CD4-positive, alpha-beta T cell treated with Interleukin-2 at 100 ng/mL for 4 hours (primary cell): Measurements from ENCODE around the gene SREBF1.
A peak's percentile ranks its signal among the peaks of the same experiment; 100 is the strongest.

Experiments
- DNase-seq: peaks from one replicate; pipeline ENCODE4 v3.0.0-alpha.2; 2020; ENCODE audit warnings: low spot score

SREBF1 gene

DNA sequence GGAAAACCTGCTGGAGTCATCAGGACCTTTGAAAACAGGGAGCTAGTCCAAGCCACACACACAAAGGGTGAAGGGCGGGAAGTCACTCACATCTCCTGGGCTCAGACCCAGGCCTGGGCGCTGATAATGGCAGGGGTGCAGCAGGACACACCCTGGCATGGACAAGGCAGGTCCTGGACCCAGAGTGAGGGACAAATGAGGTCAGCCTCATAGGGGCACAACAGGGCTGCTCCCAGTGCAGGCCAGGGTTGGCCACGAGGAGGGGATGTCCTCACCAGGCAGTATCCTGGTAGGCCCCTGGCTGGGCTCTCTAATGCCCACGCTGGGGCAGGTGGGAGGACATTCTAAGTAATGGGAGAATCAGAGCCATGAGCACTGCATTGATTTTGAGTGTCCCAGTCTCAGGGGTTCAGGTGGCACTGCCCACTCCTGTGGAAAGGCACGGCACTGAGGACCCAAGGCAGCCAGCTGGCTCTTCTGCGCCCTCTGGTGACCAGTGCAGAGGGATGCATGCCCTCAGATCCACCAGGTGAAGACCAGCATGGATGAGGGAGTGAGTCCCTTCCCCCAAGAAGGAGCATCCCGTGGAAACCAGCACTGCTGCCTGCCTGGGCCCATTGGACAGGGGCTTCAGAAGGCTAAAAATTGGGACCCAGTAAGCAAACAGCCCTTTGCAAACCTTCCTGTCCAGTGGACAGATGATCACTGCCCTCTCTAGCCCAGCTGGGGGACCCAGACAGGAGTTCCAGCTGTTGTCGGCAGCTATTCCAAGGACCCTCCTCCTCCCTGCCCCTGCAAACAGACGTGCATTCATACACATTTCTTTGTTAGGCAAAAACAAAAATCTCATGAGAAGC lies 23.4 kb upstream of the SREBF1 start:
- peak; percentile 76 for DNase-seq

DNA sequence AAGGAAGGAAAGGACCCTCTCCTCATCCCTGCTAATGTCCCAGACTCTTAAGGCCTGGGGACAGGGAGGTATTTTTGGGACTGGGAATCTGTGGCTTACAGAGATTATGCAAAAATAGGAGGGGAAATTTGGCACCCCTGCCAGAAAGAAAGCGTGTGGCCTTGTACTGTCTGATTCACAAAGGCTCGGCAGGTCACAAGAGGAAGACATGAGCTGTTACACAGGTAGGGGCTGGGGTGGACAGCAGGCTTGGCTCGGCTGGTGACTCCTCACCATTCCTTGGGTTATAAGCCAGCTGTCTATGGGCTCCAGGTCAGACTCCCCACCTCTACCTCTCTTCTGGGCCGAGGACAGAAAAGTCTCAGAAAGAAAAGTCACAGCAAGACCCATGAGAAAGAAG lies 20.7 kb upstream of the SREBF1 start:
- no peak for DNase-seq

GRCh38 chr17:17856386-17856785 lies 19.6 kb upstream of the SREBF1 start:
- DNase-seq: no peak

DNA sequence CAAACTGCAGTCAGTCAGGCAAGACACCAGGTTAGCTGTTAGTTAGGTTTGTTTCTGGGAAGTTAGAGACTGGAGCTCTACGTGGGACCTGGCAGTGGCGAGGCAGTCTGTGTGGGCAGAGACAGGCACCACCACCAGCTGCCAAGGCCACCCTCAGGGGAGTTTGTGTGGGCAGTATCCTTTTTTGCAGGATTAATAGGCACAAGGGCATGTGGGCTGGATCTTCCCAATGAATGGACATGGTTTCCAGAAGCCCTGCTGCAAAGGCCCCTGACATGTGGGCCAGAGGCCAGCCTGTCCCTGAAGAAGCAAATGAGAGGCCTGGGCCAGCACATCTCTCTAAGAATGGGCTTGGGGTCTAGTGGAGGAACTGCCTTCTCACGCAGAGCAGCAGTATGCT lies 19.2 kb upstream of the SREBF1 start:
- no peak for DNase-seq

- no peak for DNase-seq
Measured at GRCh38 chr17:17853811-17854447, 17.1 kb upstream of the SREBF1 start.

DNA sequence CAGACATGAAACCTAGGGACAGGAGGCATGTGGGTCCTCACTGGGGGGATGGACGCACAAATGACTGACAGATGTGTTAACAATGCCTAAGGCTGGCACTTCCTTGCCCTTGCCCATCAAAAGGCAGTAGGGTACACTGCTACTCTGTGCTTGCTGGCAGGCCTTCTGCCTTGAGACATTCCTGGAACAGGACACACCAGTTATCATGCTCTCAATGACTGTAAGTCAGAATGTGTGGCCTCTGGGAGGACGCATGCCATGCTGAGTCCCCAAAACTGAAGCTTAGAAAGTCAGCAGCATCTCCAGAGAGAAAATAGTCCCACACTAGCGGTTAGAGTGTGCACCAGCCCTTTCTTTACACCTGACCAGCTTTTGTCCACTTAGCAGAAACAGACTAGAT lies 16.1 kb upstream of the SREBF1 start:
- no peak for DNase-seq

GRCh38 chr17:17851103-17852002 lies 14.6 kb upstream of the SREBF1 start:
- no peak for DNase-seq

GRCh38 chr17:17849845-17850373 lies 13.1 kb upstream of the SREBF1 start:
- DNase-seq: peak; percentile 79

DNA sequence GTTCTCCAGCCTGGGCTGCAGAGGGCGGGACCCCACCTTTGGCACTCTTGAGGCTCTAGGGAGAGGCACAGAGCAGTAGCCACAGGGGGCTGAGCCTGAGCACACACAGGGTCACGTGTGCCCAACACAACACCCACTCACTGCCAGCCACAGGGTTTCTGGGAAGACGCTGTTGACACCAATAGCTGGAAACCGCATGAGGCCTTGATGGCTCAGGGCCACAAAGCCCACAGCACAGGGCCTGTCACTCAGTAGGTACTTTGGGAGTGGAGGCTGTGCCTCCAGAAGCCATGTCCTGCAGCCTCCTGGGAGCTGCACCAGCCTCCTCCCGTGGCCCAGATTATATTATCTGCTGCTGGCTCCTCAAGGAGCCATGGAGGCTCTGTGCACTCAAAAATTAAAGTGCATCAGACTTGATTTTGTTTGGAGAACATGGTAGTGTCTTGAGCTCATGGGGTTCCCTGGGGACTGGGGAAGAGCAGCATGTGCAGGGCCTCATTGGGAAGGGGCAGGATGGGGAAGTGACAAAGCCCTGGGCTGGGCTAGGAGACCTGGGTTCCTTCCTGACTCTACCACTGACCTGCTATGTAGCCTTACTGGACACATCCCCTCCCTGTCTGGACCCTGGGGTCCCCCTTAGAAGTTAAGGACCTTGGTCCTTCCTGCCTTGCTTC lies 12.5 kb upstream of the SREBF1 start:
- peak; percentile 91 for DNase-seq

- DNase-seq: no peak
Measured at GRCh38 chr17:17848311-17849082, 11.7 kb upstream of the SREBF1 start.

- DNase-seq: no peak
Measured at GRCh38 chr17:17847726-17848125, 10.9 kb upstream of the SREBF1 start.

DNA sequence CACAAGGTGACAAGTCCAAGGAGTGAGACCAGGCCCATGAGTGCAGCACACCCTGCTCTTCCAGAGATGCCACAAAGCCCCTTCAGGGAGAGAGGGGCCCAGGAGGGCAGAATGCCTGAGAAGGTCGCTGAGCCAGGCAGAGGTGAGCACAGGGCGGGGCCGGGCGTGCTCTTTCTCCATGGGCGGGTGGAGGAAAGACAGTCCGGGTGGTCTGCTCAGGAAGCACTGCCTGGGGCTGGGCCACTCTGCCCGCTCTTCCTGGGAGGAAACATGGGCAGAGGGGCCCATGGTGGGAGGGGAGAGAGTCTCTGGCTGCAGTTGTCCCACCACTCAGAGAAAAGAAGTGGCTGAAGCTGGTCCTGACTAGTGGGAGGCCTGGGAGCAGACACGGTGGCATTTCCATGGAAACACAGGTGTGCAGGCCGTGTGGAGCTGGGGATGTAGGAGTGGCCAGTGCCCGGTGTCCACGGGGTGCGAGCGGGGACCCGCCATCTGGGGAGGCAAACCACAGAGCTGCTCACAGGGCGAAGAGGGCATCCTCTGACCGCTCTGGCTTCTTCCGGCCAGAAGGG lies 10.4 kb upstream of the SREBF1 start:
- no peak for DNase-seq

DNA sequence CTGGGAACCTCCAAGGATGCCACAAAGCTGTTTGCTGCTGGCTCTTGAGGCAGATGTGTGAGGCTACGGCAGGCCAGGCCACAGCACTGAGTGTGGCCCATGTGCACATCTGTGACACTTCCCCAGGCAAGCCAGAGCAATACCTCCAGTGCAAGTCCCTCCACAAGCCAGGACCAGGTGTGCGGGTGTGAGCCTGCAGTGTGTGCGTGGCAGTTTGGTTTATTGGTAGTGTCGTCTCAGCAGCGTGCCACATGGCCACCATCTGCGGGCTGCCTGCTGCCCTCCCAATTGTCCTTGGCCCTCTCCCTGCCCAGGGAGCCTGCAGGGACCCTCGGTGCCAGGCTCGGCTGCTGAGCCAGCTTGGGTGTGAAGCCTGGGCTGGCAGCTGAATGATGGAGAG lies 9.9 kb upstream of the SREBF1 start:
- no peak for DNase-seq

DNA sequence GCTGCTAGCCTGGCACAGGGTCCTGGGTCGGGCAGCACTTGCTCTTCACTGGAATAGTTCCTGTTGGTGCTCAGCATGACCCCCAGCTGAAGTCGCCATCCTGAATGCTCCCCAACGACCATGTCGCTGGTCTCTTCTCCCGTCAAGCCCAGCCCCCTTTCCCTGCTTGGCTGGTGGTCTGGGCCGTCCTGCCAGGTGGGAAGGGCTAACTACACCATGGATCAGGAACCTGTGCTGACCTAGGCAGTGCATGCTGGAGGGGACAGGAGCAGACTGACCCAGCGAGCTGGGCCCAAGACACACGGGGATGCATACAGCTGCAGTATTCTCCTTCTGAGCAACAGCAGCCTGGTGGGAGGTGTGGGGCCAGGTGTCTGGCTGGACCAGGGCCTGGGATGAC lies 9.2 kb upstream of the SREBF1 start:
- DNase-seq: no peak

- no peak for DNase-seq
Measured at GRCh38 chr17:17845046-17845775, 8.4 kb upstream of the SREBF1 start.

- DNase-seq: no peak
Measured at GRCh38 chr17:17844500-17844899, 7.7 kb upstream of the SREBF1 start.

DNA sequence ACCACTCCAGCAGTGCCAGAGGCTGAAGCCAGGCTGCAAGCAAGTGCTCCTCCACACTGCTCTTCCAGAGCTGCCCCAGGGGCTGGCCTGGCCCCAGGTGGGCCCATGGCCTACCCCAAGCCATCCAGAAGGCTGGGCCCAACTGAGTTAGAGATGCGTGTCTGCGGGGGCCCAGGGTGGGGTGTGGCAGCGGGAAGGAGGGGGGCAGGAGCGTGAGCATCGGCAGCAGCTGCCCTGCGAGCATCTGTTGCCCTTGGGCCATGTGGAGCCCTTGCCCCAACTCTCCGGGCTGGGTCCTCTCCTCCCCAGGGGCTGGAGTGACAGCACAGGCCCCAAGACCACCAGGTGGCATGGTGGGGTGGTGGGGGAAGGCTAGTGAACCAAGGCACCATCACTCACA lies 7.3 kb upstream of the SREBF1 start:
- no peak for DNase-seq

- no peak for DNase-seq
Measured at GRCh38 chr17:17843096-17843495, 6.3 kb upstream of the SREBF1 start.

DNA sequence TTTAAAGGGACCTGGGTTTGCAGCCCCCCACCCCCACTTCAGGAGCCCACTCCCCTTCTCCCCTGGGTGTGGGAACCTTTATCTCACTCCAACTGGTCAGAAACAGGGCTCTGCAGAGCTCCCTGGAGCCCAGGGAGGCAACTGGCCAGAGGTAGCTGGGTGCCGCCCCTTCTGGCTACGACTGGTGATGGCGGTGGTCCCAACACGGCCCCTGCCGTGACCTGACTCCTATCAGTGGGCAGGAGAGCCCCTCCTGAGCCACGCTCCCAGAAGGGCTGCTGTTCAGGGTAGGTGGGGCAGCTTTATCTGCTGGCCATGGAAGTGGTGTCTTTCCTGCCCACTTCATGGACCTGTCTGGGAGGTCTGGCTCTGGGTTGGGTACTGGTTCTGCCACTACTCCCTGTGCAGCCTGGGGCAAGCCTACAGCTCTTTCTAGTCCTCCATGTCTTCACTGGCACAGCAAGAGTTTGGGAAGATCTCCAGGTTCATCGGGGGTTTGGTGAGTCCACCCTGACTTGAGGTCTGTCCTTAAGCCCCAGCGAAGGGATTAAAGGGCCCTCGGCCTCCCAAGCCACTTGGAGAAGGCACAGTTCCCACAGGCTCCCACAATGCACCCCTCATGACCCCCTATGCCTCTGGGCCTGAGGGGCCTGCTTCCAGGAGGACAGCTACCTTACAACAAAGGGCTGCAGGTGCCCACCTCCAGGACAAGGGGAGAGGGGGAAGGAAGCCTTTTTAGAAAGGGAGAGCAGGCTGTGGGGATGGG lies 5.5 kb upstream of the SREBF1 start:
- no peak for DNase-seq
